PC-3 (cell line): ENCODE data around the gene TMBIM1. TPM values are rescaled to one million over a fixed set of nuclear protein-coding genes. Genes with fewer than 3 reads are reported as not detected.

Source experiments
- ATAC-seq: fragments of 200-7000 bp; cut with Tn5 transposase; 2 replicates; pipeline ENCODE4 v1.9.1; 2020; ENCODE audit warnings: mild to moderate bottlenecking, moderate library complexity
- BruUV-seq: library from RNA; stranded (reverse); fragments of 400-500 nt; replicated peaks from 2 replicates; lab custom pipeline; 2021; lab: Mats Ljungman, UMichigan
- CTCF ChIA-PET: fragments of 300-600 bp; sonication (Branson Sonifier 250); formaldehyde crosslinking; loops from one replicate; lab custom pipeline; 2022; ENCODE audit warnings: antibody characterized with exemption; lab: Charles Lee
- POLR2A ChIA-PET: fragments of 300-600 bp; sonication (Branson Sonifier 250); formaldehyde crosslinking; loops from one replicate; lab custom pipeline; 2022; ENCODE audit warnings: antibody characterized with exemption; ENCODE audit not compliant: unreplicated experiment; lab: Charles Lee
- DNase-seq: peaks from one replicate; pipeline ENCODE4 v3.0.0-alpha.2; 2015
- H2AFZ ChIP-seq: fragments of 300-600 bp; sonication (generic); 2 replicates; pipeline ENCODE4 v1.6.0; 2016; ENCODE audit warnings: antibody characterized with exemption, low read length
- H3F3A ChIP-seq: fragments of 300-600 bp; sonication (generic); one replicate; pipeline ENCODE4 v1.6.0; 2017; ENCODE audit warnings: antibody characterized with exemption, low read length, control low read depth, mild to moderate bottlenecking; ENCODE audit not compliant: unreplicated experiment
- H3K27ac ChIP-seq: fragments of 300-600 bp; sonication (generic); 2 replicates; pipeline ENCODE4 v1.5.1; 2016; ENCODE audit warnings: mild to moderate bottlenecking, low read length
- H3K27me3 ChIP-seq: fragments of 300-600 bp; sonication (generic); 2 replicates; pipeline ENCODE4 v1.6.1; 2016; ENCODE audit warnings: low read length, mixed read lengths
- H3K36me3 ChIP-seq: fragments of 300-600 bp; sonication (generic); 2 replicates; pipeline ENCODE4 v1.6.1; 2016; ENCODE audit warnings: low read depth, mixed run types, low read length, mixed read lengths
- H3K4me1 ChIP-seq: fragments of 300-600 bp; sonication (generic); 2 replicates; pipeline ENCODE4 v1.5.1; 2016; ENCODE audit warnings: low read length; ENCODE audit not compliant: insufficient read depth
- H3K4me2 ChIP-seq: fragments of 300-600 bp; sonication (generic); 2 replicates; pipeline ENCODE4 v1.6.0; 2016; ENCODE audit warnings: low read length
- H3K4me3 ChIP-seq: fragments of 300-600 bp; sonication (generic); 2 replicates; pipeline ENCODE4 v1.5.1; 2016; ENCODE audit warnings: mild to moderate bottlenecking, low read length, mixed read lengths
- H3K79me2 ChIP-seq: fragments of 300-600 bp; sonication (generic); 2 replicates; pipeline ENCODE4 v1.6.1; 2017; ENCODE audit warnings: low read length, mixed read lengths
- H3K9ac ChIP-seq: fragments of 300-600 bp; sonication (generic); 2 replicates; pipeline ENCODE4 v1.6.0; 2016; ENCODE audit warnings: mild to moderate bottlenecking, low read length
- H3K9me2 ChIP-seq: fragments of 300-600 bp; sonication (generic); replicated peaks from 2 replicates; pipeline ENCODE4 v1.6.1; 2016; ENCODE audit warnings: mixed run types, low read length, mixed read lengths
- H3K9me3 ChIP-seq: fragments of 300-600 bp; sonication (generic); 2 replicates; pipeline ENCODE4 v1.6.1; 2016; ENCODE audit warnings: low read length, mixed read lengths
- H4K20me1 ChIP-seq: fragments of 300-600 bp; sonication (generic); 2 replicates; pipeline ENCODE4 v1.6.1; 2016; ENCODE audit warnings: low read length, mixed read lengths
- CTCF ChIP-seq: fragments of 300-600 bp; sonication (generic); conservative IDR thresholded peaks from 2 replicates; pipeline ENCODE4 v1.5.1; 2017; ENCODE audit warnings: antibody characterized with exemption, low read depth, mild to moderate bottlenecking, low read length
- EZH2 ChIP-seq: fragments of 300-600 bp; sonication (generic); IDR thresholded peaks from one replicate; pipeline ENCODE4 v1.6.1; 2017; ENCODE audit warnings: antibody characterized with exemption, mild to moderate bottlenecking, low read length; ENCODE audit not compliant: unreplicated experiment
- EZH2phosphoT487 ChIP-seq: fragments of 300-600 bp; sonication (generic); IDR thresholded peaks from 2 replicates; pipeline ENCODE4 v1.6.1; 2018; ENCODE audit warnings: mild to moderate bottlenecking, antibody characterized with exemption, low read length, borderline replicate concordance
- intact Hi-C: fragments of 100-400 bp; cut with micrococcal nuclease; formaldehyde crosslinking; loops from 2 replicates; pipeline ENCODE4 v1.9.0; 2023
- total RNA-seq: library from RNA; depleted of rRNA; stranded (reverse); fragments of >200 nt; gene quantifications from 2 replicates; pipeline ENCODE4 v1.2.3, GENCODE V29; 2014

Gene TMBIM1
- total RNA-seq, 1 experiment from 2014 or later: 45.0 TPM

- intact Hi-C loops: no loop called here
- Histone ChIP-seq H2AFZ (no peak overlapping the region), H3K27me3 (no peaks in the 10 kb centered on the region), H3K9me3 (no peaks in the 10 kb centered on the region), H4K20me1 (no peaks in the 10 kb centered on the region), H3K27ac (no peak overlapping the region), H3K36me3 (peaks cover 61% of the 10 kb centered on the region), H3K4me1 (no peaks in the 10 kb centered on the region), H3K4me3 (no peak overlapping the region), H3K4me2 (no peak overlapping the region), H3F3A (no peaks in the 10 kb centered on the region), H3K9me2 (no peaks in the 10 kb centered on the region), H3K79me2 (no peaks in the 10 kb centered on the region), H3K9ac (no peak overlapping the region)
- no peak for DNase-seq
- ATAC-seq: no peak
- ChIA-PET CTCF (no interaction called here), POLR2A (no interaction called here)
- no TSS peak for BruUV-seq
- TF ChIP-seq EZH2phosphoT487 (no peak), EZH2 (no peak), CTCF (no peak)
Observed at GRCh38 chr2:218244665-218245064, 47.6 kb downstream of the TMBIM1 start.

GRCh38 chr2:218244204-218244603 lies 48.1 kb downstream of the TMBIM1 start:
- Histone ChIP-seq H3K4me1 (no peaks in the 10 kb centered on the region), H3K79me2 (no peaks in the 10 kb centered on the region), H3K4me2 (no peak overlapping the region), H3K27me3 (no peaks in the 10 kb centered on the region), H3K9me2 (no peaks in the 10 kb centered on the region), H4K20me1 (no peaks in the 10 kb centered on the region), H2AFZ (no peak overlapping the region), H3K9me3 (no peaks in the 10 kb centered on the region), H3K36me3 (peaks cover 58% of the 10 kb centered on the region), H3K27ac (no peak overlapping the region), H3F3A (no peaks in the 10 kb centered on the region), H3K4me3 (no peak overlapping the region), H3K9ac (no peak overlapping the region)
- ChIA-PET CTCF (no interaction called here), POLR2A (no interaction called here)
- intact Hi-C loops: no loop called here
- ATAC-seq (no peak), DNase-seq (no peak)
- TF ChIP-seq EZH2phosphoT487 (no peak), EZH2 (no peak), CTCF (no peak)
- BruUV-seq: no TSS peak

GRCh38 chr2:218238887-218239286 lies 53.4 kb downstream of the TMBIM1 start:
- Histone ChIP-seq H3K9me2 (no peaks in the 10 kb centered on the region), H3F3A (no peaks in the 10 kb centered on the region), H3K4me1 (no peaks in the 10 kb centered on the region), H3K36me3 (peaks cover 62% of the 10 kb centered on the region), H3K27ac (no peak overlapping the region), H3K27me3 (no peaks in the 10 kb centered on the region), H4K20me1 (no peaks in the 10 kb centered on the region), H3K4me2 (no peak overlapping the region), H3K9me3 (no peaks in the 10 kb centered on the region), H3K4me3 (no peak overlapping the region), H2AFZ (no peak overlapping the region), H3K9ac (no peak overlapping the region), H3K79me2 (no peaks in the 10 kb centered on the region)
- ChIA-PET POLR2A (no interaction called here), CTCF (no interaction called here)
- ATAC-seq (no peak), DNase-seq (no peak)
- TF ChIP-seq CTCF (no peak), EZH2 (no peak), EZH2phosphoT487 (no peak)
- intact Hi-C loops: no loop called here
- BruUV-seq: no TSS peak
